Neural progenitor cell (in vitro differentiated cells): ENCODE data around the gene SHPK. TPM values are rescaled to one million over a fixed set of nuclear protein-coding genes. Genes with fewer than 3 reads are reported as not detected.

ENCODE experiments used
- DNase-seq: peaks from one replicate; pipeline ENCODE4 v3.0.0-alpha.2; 2016; ENCODE audit warnings: low spot score
- H2AFZ ChIP-seq: fragments of 200-600 bp; sonication (generic); replicated peaks from 2 replicates; pipeline ENCODE4 v1.6.1; 2016; ENCODE audit warnings: antibody characterized with exemption
- H3F3A ChIP-seq: fragments of 200-600 bp; sonication (generic); 2 replicates; pipeline ENCODE4 v1.6.1; 2016; ENCODE audit warnings: antibody characterized with exemption, low read depth
- H3K27ac ChIP-seq: fragments of 200-600 bp; sonication (generic); 2 replicates; pipeline ENCODE4 v1.5.1; 2016; ENCODE audit warnings: mild to moderate bottlenecking
- H3K27me3 ChIP-seq: fragments of 200-600 bp; sonication (generic); 2 replicates; pipeline ENCODE4 v1.6.1; 2016; ENCODE audit warnings: mild to moderate bottlenecking, moderate library complexity
- H3K36me3 ChIP-seq: fragments of 200-600 bp; sonication (generic); 2 replicates; pipeline ENCODE4 v1.5.1; 2016
- H3K4me1 ChIP-seq: fragments of 200-600 bp; sonication (generic); 2 replicates; pipeline ENCODE4 v1.6.1; 2016; ENCODE audit warnings: mixed run types
- H3K4me2 ChIP-seq: fragments of 200-600 bp; sonication (generic); 2 replicates; pipeline ENCODE4 v1.6.1; 2016
- H3K4me3 ChIP-seq: fragments of 200-600 bp; sonication (generic); 2 replicates; pipeline ENCODE4 v1.5.1; 2016
- H3K79me2 ChIP-seq: fragments of 200-600 bp; sonication (generic); 2 replicates; pipeline ENCODE4 v1.6.1; 2016; ENCODE audit warnings: low read depth
- H3K9ac ChIP-seq: fragments of 200-600 bp; sonication (generic); 2 replicates; pipeline ENCODE4 v1.6.1; 2016
- H3K9me3 ChIP-seq: fragments of 200-600 bp; sonication (generic); 2 replicates; pipeline ENCODE4 v1.5.1; 2016; ENCODE audit warnings: low read depth
- H4K20me1 ChIP-seq: fragments of 200-600 bp; sonication (generic); 2 replicates; pipeline ENCODE4 v1.6.1; 2016; ENCODE audit warnings: low read depth
- H3K27ac Mint-ChIP-seq: 3 replicates; pipeline ENCODE4 v1.8.0; 2021; ENCODE audit warnings: mixed read lengths
- H3K27me3 Mint-ChIP-seq: 2 replicates; pipeline ENCODE4 v1.8.0; 2022; ENCODE audit warnings: low read depth, mild to moderate bottlenecking, inconsistent platforms, moderate library complexity, mixed read lengths; ENCODE audit not compliant: insufficient read depth
- H3K36me3 Mint-ChIP-seq: 3 replicates; pipeline ENCODE4 v1.8.0; 2021; ENCODE audit warnings: mixed read lengths
- H3K4me1 Mint-ChIP-seq: 3 replicates; pipeline ENCODE4 v1.8.0; 2021; ENCODE audit warnings: mixed read lengths
- H3K4me3 Mint-ChIP-seq: 3 replicates; pipeline ENCODE4 v1.8.0; 2021; ENCODE audit warnings: mild to moderate bottlenecking, moderate library complexity, mixed read lengths
- H3K9me3 Mint-ChIP-seq: 3 replicates; pipeline ENCODE4 v1.8.0; 2020; ENCODE audit warnings: mixed read lengths
- CTCF ChIP-seq: fragments of 200-600 bp; sonication (generic); IDR thresholded peaks from 2 replicates; pipeline ENCODE4 v1.5.1; 2017; ENCODE audit warnings: antibody characterized with exemption, mild to moderate bottlenecking
- EZH2 ChIP-seq: fragments of 200-600 bp; sonication (generic); IDR thresholded peaks from 2 replicates; pipeline ENCODE4 v1.6.1; 2017; ENCODE audit warnings: antibody characterized with exemption, mild to moderate bottlenecking, moderate library complexity
- EZH2phosphoT487 ChIP-seq: fragments of 200-600 bp; sonication (generic); IDR thresholded peaks from 2 replicates; pipeline ENCODE4 v1.6.1; 2017; ENCODE audit warnings: antibody characterized with exemption
- total RNA-seq: library from RNA; depleted of rRNA; stranded (reverse); fragments of >200 nt; gene quantifications from 2 replicates; pipeline ENCODE4 v1.2.3, GENCODE V29; 2015; ENCODE audit warnings: low replicate concordance

SHPK gene
- total RNA-seq, 1 donor from 2014 or later: 23.4 TPM

GRCh38 chr17:3603119-3603869 is 32.8 kb downstream of the SHPK start:
- DNase-seq: no peak
- no peak for TF ChIP-seq EZH2phosphoT487
- TF ChIP-seq EZH2: no peak
- TF ChIP-seq CTCF: no peak
- no peaks in the 10 kb centered on the region for H3F3A ChIP-seq
- H3K27ac ChIP-seq: no peak overlapping the region
- no peaks in the 10 kb centered on the region for H3K4me1 ChIP-seq
- H3K9ac ChIP-seq: no peak overlapping the region
- no peaks in the 10 kb centered on the region for H3K9me3 ChIP-seq
- H3K79me2 ChIP-seq: no peaks in the 10 kb centered on the region
- Mint-ChIP-seq H3K9me3 (no peaks in the 10 kb centered on the region), H3K27me3 (peaks cover 8% of the 10 kb centered on the region), H3K4me3 (no peak overlapping the region), H3K4me1 (no peaks in the 10 kb centered on the region), H3K27ac (no peak overlapping the region), H3K36me3 (peaks cover 7% of the 10 kb centered on the region)
- no peak overlapping the region for H2AFZ ChIP-seq
- no peak overlapping the region for H3K4me2 ChIP-seq
- H4K20me1 ChIP-seq: no peaks in the 10 kb centered on the region
- H3K27me3 ChIP-seq: no peaks in the 10 kb centered on the region
- H3K4me3 ChIP-seq: no peak overlapping the region
- H3K36me3 ChIP-seq: no peaks in the 10 kb centered on the region

DNA sequence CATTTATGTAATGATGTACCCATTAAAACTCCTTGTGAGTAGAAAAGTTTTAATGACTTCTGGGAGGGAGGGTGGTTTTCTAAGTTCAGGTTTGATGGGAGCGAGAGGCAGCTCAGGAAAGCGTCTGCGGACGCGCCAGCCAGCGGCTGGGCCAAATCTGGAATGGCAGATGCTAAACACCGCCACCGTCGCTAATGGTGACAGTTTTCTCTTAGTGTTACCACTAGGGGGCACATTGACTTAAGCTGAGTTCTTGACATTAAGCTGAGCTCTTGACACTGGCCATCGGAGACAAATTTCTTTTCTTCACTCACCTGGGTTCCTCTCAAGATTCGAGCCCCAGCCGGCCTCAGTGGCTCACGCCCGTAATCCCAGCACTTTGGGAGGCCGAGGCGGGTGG is 33.6 kb downstream of the SHPK start:
- TF ChIP-seq EZH2 (no peak), CTCF (peak; percentile 65), EZH2phosphoT487 (no peak)
- H3K4me2 ChIP-seq: no peak overlapping the region

DNA sequence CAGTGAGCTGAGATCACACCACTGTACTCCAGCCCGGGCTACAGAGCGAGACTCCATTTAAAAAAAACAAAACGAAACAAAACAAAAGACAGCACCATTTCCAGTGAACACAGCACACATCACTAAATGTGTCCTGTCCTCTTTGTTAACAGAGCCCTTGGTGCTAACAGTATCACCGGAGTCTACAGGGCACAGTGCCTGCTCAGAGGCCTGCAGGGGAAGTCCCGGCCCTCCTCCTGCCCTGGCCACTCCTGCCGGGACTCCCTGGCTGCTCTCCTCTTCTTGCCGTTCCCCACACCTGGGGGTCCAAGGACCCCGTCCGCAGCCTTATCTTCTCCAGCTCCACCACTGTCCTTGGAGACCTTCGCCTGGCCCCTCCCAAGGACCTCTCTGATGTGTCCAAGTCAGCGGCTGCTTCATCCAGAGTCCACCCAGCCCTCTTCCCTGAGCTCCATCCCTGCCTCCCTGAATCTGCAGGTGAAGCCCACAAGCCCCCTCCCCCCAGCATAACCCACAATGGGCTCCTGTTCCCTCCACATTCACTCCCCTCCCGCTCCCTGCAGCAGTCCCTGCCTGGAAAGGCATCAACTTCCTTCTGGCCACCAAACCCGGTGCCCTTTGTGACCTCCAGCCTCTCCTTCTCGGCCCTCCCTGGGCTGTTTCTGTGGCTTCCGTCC is 35.4 kb downstream of the SHPK start:
- no peak overlapping the region for H3K4me3 ChIP-seq
- H3K36me3 ChIP-seq: no peaks in the 10 kb centered on the region
- no peak overlapping the region for H3K4me3 Mint-ChIP-seq
- H3K27ac Mint-ChIP-seq: no peak overlapping the region
- peaks cover 8% of the 10 kb centered on the region for H3K27me3 Mint-ChIP-seq
- H3K9me3 Mint-ChIP-seq: no peaks in the 10 kb centered on the region
- peaks cover 5% of the 10 kb centered on the region for H3K36me3 Mint-ChIP-seq
- no peaks in the 10 kb centered on the region for H4K20me1 ChIP-seq
- no peaks in the 10 kb centered on the region for H3F3A ChIP-seq
- H3K4me1 Mint-ChIP-seq: no peaks in the 10 kb centered on the region
- no peaks in the 10 kb centered on the region for H3K9me3 ChIP-seq
- H3K4me1 ChIP-seq: no peaks in the 10 kb centered on the region
- H3K27me3 ChIP-seq: no peaks in the 10 kb centered on the region
- no peak overlapping the region for H2AFZ ChIP-seq
- H3K9ac ChIP-seq: no peak overlapping the region
- H3K79me2 ChIP-seq: no peaks in the 10 kb centered on the region
- no peak overlapping the region for H3K4me2 ChIP-seq
- H3K27ac ChIP-seq: no peak overlapping the region
- no peak for DNase-seq
- no peak for TF ChIP-seq EZH2phosphoT487
- no peak for TF ChIP-seq EZH2
- no peak for TF ChIP-seq CTCF

More for the DNA sequence above, 33.6 kb downstream of the SHPK start:
- DNase-seq: peak; percentile 77
- Histone ChIP-seq H3K4me3 (no peak overlapping the region), H3K27me3 (no peaks in the 10 kb centered on the region), H2AFZ (no peak overlapping the region), H4K20me1 (no peaks in the 10 kb centered on the region), H3K9me3 (no peaks in the 10 kb centered on the region), H3K79me2 (no peaks in the 10 kb centered on the region), H3K27ac (no peak overlapping the region), H3K4me1 (no peaks in the 10 kb centered on the region), H3K9ac (no peak overlapping the region), H3F3A (no peaks in the 10 kb centered on the region), H3K36me3 (no peaks in the 10 kb centered on the region)
- Mint-ChIP-seq H3K4me3 (no peak overlapping the region), H3K27ac (no peak overlapping the region), H3K36me3 (peaks cover 5% of the 10 kb centered on the region), H3K27me3 (peaks cover 8% of the 10 kb centered on the region), H3K9me3 (no peaks in the 10 kb centered on the region), H3K4me1 (no peaks in the 10 kb centered on the region)
